ENCODE results near the gene NUDT1. TPM values are rescaled to one million over a fixed set of nuclear protein-coding genes. Genes with fewer than 3 reads are reported as not detected.

The NUDT1 gene
- total and polyA plus RNA-seq, 2 donors (not counting 3 experiments of a cell fraction or from before 2014, with no cell fraction given), result 23.9 to 25.9 TPM

GRCh38 chr7:2278026-2278425, 36.0 kb downstream of the NUDT1 start:
- FAIRE-seq, result no peak
- peaks cover 0 to 6% of the 10 kb centered on the region in 2 experiments for H3K36me3 ChIP-seq (ENCODE audit: control insufficient read depth in 2 of 2, extremely low read depth in 1 of 2, insufficient read depth in 2 of 2, low read length in 2 of 2)
- H3K4me2 ChIP-seq (ENCODE audit: insufficient read depth, low read length), result no peak overlapping the region
- H3K9ac ChIP-seq (replicated peaks; ENCODE audit: extremely low read depth, insufficient read depth, low read length), result no peak overlapping the region
- no peaks in the 10 kb centered on the region for H4K20me1 ChIP-seq (replicated peaks; ENCODE audit: control insufficient read depth, extremely low read depth, insufficient read depth, low read length)
- BruUV-seq (replicated peaks), result no TSS peak
- CTCF ChIA-PET, result no interaction called here
- H3K9me1 ChIP-seq (replicated peaks; ENCODE audit: control insufficient read depth, extremely low read depth, insufficient read depth, low read length), result no peaks in the 10 kb centered on the region
- no peaks in the 10 kb centered on the region for H3K4me1 ChIP-seq (ENCODE audit: control insufficient read depth, extremely low read depth, insufficient read depth, low read length)
- no peaks in the 10 kb centered on the region for H3K27me3 ChIP-seq (ENCODE audit: control insufficient read depth in 2 of 2, insufficient read depth in 2 of 2, low read length in 2 of 2)
- no peak overlapping the region for H3K27ac ChIP-seq (ENCODE audit: insufficient read depth, low read depth, low read length)
- dilution Hi-C loops (cut with MboI; ENCODE audit: extremely low pct_ligation_motif_present, low sequenced_read_pairs) (no loop called here), intact Hi-C loops (cut with micrococcal nuclease) (no loop called here)
- H3K79me2 ChIP-seq (ENCODE audit: control insufficient read depth, insufficient read depth, low read length), result no peaks in the 10 kb centered on the region
- TF ChIP-seq FOS (IDR thresholded peaks at IDR 0.05; ENCODE audit: borderline replicate concordance, insufficient read depth, low read length) (no peak), POLR2A (IDR thresholded peaks at IDR 0.05; ENCODE audit: low read depth, low read length) (no peak), POLR2AphosphoS5 (IDR thresholded peaks at IDR 0.05; ENCODE audit: insufficient read depth, low read depth, low read length) (no peak), JUN (IDR thresholded peaks at IDR 0.05; ENCODE audit: borderline replicate concordance, insufficient read depth, insufficient read length, low read depth) (no peak), EZH2 (IDR thresholded peaks at IDR 0.05; ENCODE audit: borderline replicate concordance, low read depth, low read length, severe bottlenecking) (no peak), MYC (IDR thresholded peaks at IDR 0.05; ENCODE audit: low read depth, low read length) (no peak), GATA2 (IDR thresholded peaks at IDR 0.05; ENCODE audit: insufficient read depth, insufficient read length, low read depth, low read length) (no peak)
- TF ChIP-seq, protein P1, sequence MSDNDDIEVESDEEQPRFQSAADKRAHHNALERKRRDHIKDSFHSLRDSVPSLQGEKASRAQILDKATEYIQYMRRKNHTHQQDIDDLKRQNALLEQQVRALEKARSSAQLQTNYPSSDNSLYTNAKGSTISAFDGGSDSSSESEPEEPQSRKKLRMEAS (IDR thresholded peaks at IDR 0.05; ENCODE audit: insufficient read depth, insufficient read length), result no peak
- TF ChIP-seq, protein P2, sequence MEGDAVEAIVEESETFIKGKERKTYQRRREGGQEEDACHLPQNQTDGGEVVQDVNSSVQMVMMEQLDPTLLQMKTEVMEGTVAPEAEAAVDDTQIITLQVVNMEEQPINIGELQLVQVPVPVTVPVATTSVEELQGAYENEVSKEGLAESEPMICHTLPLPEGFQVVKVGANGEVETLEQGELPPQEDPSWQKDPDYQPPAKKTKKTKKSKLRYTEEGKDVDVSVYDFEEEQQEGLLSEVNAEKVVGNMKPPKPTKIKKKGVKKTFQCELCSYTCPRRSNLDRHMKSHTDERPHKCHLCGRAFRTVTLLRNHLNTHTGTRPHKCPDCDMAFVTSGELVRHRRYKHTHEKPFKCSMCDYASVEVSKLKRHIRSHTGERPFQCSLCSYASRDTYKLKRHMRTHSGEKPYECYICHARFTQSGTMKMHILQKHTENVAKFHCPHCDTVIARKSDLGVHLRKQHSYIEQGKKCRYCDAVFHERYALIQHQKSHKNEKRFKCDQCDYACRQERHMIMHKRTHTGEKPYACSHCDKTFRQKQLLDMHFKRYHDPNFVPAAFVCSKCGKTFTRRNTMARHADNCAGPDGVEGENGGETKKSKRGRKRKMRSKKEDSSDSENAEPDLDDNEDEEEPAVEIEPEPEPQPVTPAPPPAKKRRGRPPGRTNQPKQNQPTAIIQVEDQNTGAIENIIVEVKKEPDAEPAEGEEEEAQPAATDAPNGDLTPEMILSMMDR (IDR thresholded peaks at IDR 0.05; ENCODE audit: extremely low read depth in 1 of 2, insufficient read depth in 1 of 2, low read depth in 1 of 2, low read length in 2 of 2), result no peak
- H3K4me3 ChIP-seq (replicated peaks in 1 of 3; ENCODE audit: insufficient read depth in 1 of 3, low read depth in 1 of 3, low read length in 3 of 3), result no peak overlapping the region
- no peaks in the 10 kb centered on the region for H3K9me3 ChIP-seq (replicated peaks; ENCODE audit: control insufficient read depth, insufficient read depth, low read length)
- H2AFZ ChIP-seq (ENCODE audit: low read depth, low read length), result no peak overlapping the region
- no peak for DNase-seq (ENCODE audit: low read depth, low spot score)
- POLR2A ChIA-PET, result no interaction called here

Measured in endothelial cell of umbilical vein (primary cell).